ENCODE data around the gene DROSHA.

DNA sequence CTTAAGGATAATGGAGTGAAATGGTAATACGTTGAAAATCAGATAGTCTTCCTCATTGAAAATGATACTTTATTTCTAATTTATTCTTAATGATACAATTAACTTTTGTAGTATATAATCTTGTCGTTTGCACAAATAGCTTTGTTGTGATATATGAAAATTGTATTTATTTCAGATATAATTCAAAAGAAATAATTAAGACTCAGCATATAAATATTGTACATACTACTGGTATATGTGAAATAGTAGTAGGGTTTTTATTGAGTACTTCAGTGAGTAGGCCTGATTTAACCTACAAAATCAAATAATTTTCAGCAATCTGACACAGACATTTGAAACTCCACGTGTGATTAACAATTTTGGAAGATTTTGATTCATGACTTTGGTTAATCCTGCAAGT is 5.0 kb upstream of the DROSHA start:
- TF ChIP-seq, protein P1, sequence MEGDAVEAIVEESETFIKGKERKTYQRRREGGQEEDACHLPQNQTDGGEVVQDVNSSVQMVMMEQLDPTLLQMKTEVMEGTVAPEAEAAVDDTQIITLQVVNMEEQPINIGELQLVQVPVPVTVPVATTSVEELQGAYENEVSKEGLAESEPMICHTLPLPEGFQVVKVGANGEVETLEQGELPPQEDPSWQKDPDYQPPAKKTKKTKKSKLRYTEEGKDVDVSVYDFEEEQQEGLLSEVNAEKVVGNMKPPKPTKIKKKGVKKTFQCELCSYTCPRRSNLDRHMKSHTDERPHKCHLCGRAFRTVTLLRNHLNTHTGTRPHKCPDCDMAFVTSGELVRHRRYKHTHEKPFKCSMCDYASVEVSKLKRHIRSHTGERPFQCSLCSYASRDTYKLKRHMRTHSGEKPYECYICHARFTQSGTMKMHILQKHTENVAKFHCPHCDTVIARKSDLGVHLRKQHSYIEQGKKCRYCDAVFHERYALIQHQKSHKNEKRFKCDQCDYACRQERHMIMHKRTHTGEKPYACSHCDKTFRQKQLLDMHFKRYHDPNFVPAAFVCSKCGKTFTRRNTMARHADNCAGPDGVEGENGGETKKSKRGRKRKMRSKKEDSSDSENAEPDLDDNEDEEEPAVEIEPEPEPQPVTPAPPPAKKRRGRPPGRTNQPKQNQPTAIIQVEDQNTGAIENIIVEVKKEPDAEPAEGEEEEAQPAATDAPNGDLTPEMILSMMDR (optimal IDR thresholded peaks at IDR 0.05 in 1 of 3, IDR thresholded peaks at IDR 0.05 in 1 of 3, conservative IDR thresholded peaks at IDR 0.05 in 1 of 3; ENCODE audit: extremely low read depth in 1 of 3, insufficient read depth in 2 of 3, low read length in 3 of 3), result no peak
- TF ChIP-seq EZH2 (IDR thresholded peaks at IDR 0.05; ENCODE audit: low read length), result no peak

All from keratinocyte (primary cell).